GM21737 (cell line): Measurements from ENCODE around the gene SASH1.

Source experiments
- ATAC-seq: cut with Tn5 transposase; IDR thresholded peaks from one replicate; pipeline ENCODE4 v1.9.1; 2021; ENCODE audit warnings: mild to moderate bottlenecking, moderate library complexity; ENCODE audit not compliant: unreplicated experiment

The SASH1 gene

GRCh38 chr6:148342350-148343046 is at the start of gene SASH1:
SASH1 (plus strand) TSS chr6:148342838; CDS start chr6:148343068, 230 bp downstream.
- ATAC-seq: peak; percentile 69

DNA sequence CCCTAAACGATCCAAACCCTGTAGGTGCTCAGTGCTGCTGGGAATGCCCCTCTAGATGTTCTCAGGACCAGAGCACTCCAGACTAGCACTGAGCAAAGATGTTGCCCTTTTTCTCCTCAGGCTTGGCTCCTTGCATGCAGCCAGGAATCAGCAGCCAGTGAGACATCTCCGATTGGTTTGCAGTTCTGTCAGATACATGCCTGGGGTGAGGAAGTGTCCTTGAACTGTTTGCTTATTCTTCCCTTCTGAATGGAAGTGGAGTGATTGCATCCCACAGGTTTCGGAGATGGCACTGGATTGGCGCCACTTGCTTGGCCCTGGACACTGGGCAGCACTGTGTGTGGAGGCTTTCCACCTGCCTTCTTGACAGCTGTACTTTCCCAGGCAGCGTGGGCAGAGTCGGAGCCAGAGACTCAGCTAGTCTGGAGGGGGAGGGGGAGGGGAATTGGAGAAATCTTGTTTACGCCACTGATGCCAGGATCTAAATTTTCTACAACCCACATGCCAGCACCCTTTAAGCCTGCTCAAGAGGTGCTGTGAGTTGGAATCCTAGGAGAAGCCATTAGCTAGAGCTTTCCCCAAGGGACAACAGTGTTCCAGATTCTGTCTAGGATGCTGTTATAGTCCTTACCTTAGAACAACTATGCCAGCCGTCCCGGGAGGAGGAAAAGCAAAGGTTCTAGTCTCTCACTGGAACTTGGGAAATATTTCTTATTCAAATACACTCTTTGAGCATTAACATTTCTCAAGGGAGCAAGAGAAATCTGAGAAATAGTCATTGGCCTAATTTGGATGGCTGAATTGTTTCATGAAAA is 49.2 kb upstream of the SASH1 start:
- ATAC-seq: no peak

GRCh38 chr6:148294059-148294458 is 48.6 kb upstream of the SASH1 start:
- no peak for ATAC-seq

GRCh38 chr6:148295261-148295887 is 47.3 kb upstream of the SASH1 start:
- no peak for ATAC-seq

GRCh38 chr6:148296771-148297170 is 45.9 kb upstream of the SASH1 start:
- ATAC-seq: no peak

DNA sequence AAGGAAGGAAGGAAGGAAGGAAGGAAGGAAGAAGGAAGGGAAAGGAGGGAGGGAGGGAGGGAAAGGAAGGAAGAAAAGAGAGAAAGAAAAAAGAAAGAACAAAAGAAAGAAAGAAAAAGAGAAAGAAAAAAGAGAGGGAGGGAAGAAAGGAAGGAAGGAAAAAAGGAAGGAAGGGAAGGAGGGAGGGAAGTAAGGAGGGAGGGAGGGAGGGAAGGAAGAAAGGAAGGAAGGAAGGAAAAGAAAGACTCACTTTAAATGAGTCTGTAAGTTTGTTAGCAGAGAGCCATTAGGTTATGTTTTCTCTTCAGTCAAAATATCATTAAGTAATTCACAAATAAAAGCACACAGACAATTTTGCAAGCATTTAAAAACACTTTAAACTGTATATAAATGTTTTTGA is 44.0 kb upstream of the SASH1 start:
- no peak for ATAC-seq

DNA sequence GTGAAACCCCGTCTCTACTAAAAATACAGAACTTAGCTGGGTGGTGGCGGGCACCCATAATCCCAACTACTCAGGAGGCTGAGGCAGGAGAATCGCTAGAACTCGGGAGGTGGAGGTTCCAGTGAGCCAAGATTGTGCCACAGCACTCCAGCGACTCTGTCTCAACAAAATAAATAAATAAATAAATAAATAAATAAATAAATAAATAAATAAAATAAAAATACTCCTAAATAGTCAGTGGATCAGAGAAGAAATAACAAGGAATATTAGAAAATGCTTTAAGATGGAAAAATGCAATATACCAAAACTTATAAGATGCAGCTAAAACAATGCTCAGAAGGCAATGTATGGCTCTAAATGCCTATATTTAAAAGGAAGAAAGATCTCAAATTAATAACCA is 39.0 kb upstream of the SASH1 start:
- no peak for ATAC-seq

- no peak for ATAC-seq
Measured at GRCh38 chr6:148304976-148305375, 37.7 kb upstream of the SASH1 start.

GRCh38 chr6:148306286-148306685 is 36.4 kb upstream of the SASH1 start:
- no peak for ATAC-seq

DNA sequence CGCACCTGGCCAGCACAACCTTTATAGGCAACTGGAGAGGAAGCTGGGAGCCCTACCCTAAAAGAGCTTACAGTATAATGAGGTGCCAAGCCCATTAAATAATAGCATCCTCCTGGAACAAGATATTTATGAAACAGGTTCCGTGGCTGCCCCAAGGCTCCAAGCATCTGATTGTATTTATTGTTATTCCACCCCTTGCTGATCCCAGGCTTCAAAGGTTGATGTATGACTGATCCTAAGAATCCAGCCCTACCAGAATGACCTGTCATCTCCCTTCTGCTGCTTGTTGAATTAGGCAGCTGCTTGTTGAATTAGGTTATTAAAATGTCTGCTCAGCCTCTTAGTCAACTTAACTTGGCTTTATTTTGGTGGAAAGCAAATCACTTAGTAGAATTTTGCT is 35.2 kb upstream of the SASH1 start:
- no peak for ATAC-seq

- ATAC-seq: no peak
Measured at GRCh38 chr6:148309301-148309700, 33.3 kb upstream of the SASH1 start.

DNA sequence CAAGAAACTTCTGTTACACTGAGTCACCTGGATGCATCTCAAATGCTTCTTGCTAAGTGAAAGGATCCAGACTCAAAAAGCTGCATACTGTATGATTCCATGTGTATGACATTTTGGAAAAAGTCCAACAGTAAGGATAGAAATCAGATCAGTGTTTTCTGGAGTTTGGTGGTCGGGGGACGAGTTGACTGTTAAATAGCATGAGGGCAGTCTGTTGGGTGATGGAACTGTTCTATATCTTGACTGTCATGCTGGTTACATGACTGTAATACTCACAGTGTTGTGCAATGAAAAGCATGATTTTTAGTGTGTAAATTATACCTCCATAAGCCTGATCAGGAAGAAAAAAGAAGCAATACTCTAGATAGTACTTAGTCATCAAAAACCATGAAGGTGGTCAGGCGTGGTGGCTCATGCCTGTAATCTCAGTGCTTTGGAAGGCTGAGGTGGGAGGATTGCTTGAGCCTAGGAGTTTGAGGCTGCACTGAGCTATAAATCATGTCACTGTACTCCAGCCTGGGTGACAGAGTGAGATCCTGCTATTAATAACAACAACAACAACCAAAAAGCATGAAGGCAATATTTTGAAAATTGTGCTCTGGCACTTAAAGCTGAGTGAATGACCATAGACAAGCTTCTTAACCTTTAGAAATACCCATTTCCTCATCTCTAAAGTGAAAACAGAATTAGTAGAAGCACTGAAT is 30.5 kb upstream of the SASH1 start:
- no peak for ATAC-seq

GRCh38 chr6:148313488-148313887 is 29.1 kb upstream of the SASH1 start:
- ATAC-seq: no peak

DNA sequence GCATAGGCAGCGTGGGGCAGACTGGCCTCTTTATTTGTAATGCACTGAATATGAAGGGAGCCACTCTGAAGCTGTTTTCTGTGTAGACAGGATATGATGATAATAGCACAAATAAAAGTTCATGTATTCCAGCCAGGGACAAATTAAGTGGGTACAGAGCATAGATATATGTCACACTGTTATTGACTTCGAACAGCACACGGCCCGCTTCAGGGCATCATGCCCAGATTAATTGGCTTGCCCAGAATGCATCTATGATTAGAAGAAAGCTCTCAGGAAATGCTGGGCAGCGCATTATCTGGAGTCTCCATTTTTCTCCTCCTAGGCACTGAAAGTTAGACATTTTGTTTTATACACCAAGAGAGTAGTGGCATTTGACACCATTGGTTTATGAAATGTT is 26.3 kb upstream of the SASH1 start:
- ATAC-seq: no peak

DNA sequence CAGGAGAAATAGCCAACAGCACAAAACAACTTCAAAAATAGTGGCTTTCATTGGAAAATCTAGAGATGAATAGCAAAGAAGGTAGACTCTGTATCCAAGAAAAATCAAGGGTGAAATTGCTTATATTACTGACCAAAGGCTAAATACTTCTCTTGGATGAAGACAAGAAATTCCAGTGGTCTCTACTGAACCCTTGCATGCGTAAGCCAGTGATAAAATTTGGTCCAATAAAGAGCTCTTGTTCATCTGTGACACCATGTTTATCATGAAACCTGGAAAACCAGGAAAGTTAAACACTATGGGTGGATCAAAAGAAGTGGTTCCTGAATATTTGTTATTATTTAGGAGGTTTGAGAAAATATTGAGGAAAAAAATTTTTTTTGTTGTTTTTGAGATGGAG is 25.6 kb upstream of the SASH1 start:
- no peak for ATAC-seq

GRCh38 chr6:148317739-148318138 is 24.9 kb upstream of the SASH1 start:
- ATAC-seq: no peak

- no peak for ATAC-seq
Measured at GRCh38 chr6:148322704-148323103, 19.9 kb upstream of the SASH1 start.

GRCh38 chr6:148323344-148323743 is 19.3 kb upstream of the SASH1 start:
- no peak for ATAC-seq

DNA sequence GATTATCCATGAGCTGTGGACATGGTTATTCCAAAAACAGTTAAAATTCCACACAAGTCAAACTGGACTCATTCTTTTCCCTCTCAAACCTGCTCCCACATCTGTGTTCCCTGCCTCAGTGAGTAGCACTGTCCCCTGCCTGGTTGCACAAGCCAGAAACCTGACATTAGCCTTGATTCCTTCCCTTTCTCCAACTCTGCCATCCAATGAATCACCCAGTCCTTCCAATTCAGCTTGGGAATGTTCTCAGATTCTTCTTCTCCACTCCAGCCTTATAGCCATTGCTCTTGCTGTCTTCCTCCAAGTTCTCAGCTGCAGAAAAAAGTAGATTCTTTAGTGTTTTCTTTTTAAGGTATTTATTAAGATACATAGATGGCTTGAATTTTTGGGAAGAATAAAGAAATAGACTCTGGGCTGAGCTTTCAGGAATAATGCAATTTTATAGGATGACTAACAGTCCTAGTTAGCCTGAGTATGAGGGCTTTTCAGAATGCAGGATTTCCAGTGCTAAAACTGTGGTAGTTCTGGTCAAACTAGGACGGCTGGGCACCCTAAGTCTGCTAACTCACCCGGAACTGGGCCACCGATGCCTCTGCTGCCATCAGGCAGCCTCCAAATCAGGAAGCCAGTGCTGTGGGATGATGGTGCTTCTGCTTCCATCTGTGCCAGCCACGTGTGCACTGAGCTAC is 18.2 kb upstream of the SASH1 start:
- ATAC-seq: no peak

- no peak for ATAC-seq
Measured at GRCh38 chr6:148325316-148326068, 17.1 kb upstream of the SASH1 start.
